Dermis microvascular lymphatic vessel endothelial cell (primary cell): Measurements from ENCODE around the gene UQCC5. TPM values are rescaled to one million over a fixed set of nuclear protein-coding genes. Genes with fewer than 3 reads are reported as not detected.

Experiments used
- DNase-seq, 2 donors: peaks; one replicate each; pipeline versions ENCODE4 v3.0.0 to v3.0.0-alpha.2; 2010; ENCODE audit warnings: low read depth in 2 of 2
- total RNA-seq: library from RNA; depleted of rRNA; stranded (reverse); fragments of >200 nt; gene quantifications from 2 replicates; pipeline ENCODE4 v1.2.1, GENCODE V29; 2014

Gene UQCC5
- total RNA-seq, 1 donor from 2014 or later = 5.8 TPM

DNA sequence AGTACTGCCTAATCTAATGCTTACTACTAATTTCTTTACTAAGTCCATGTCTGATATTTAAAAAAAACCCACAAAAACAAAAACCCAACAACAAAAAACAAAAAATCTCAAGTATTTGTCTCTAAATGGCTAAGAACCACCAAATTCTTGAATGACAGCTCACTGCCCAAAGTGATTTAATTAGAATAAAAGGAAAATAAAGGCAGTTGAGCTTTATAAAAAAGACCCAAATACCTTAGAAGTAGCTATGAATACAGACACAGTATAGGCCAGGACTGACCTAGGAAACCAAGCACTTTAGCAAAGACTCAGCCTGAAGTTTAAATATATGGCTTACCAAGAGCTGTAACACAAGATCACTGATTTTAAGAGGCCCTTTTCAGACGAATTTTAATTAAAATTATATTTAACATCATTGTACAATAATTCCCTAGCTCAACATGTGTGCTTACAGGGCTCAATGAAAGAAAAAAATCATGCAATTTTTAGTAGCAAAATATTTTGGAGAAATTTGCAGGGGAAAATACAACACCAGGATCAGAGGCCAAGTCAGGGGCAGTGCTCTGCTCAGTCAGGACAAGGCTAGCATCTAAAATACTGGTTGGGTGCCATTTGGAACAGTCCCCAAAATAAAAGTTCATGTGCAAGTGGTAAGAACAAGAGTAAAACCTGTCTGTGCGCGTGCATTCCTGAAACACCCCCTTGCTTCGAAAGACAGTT lies 24.8 kb downstream of the UQCC5 start:
- DNase-seq = no peak

DNA sequence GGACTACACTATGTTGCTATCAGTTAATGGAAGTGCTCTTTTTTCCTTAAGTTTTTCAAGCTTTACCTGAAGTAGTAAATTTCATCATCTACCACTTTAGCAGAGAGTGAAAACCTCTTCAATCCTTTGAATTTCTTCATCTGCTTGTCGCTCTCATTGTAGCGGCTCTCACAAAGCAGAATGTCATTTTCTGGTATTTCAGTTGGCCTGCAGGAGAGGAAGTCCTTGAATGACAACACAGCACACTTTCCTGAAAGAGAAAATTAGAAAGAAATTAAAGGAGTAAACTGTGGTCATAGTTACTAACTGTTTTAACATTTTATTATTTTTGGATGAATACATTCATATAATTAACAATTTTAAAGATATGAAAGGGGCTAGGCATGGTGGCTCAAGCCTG lies 27.6 kb downstream of the UQCC5 start:
- no peak for DNase-seq

DNA sequence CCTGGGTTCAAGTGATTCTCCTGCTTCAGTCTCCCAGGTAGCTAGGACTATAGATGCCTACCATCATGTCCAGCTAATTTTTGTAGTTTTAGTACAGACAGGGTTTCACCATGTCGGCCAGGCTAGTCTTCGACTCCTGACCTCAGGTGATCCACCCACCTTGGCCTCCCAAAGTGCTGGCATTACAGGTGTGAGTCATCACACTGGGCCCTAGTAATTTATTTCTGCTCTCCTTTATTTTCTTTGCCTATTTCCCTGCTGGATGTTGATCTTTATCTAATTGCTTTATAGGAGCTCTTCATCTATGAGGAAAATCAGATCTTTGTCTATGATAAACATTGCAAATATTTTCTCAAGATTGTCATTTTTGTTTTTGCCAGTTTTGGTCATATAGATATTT lies 31.7 kb downstream of the UQCC5 start:
- DNase-seq = no peak

DNA sequence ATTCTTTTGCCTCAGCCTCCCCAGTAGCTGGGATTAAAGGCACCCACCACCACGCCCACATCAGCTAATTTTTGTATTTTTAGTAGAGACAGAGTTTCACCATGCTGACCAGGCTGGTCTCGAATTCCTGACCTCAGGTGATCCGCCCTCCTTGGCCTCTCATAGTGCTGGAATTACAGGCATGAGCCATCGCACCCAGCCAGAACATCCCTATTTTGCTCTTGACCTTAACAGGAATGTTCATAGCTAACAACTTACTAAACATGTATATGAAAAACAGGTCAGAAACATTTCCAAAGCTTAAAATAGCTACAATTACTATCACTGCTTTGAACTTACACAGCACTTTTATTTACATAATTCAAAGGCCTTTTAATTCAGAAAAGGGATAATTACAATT lies 33.7 kb downstream of the UQCC5 start:
- no peak for DNase-seq

DNA sequence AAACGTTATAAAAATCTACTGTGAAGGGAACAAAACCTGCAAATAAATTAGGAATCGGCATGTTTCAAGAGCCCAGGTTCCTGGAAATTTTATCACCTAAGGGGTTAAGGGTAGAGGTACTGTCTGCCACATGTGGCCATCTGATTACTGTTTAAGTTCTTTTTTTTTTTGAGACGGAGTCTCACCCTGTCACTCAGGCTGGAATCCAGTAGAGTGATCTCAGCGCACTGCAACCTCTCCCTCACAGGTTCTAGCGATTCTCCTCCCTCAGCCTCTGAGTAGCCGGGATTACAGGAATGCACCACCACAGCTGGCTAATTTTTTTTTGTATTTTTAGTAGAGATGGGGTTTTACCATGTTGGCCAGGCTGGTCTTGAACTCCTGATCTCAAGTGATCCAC lies 35.8 kb downstream of the UQCC5 start:
- no peak for DNase-seq

DNA sequence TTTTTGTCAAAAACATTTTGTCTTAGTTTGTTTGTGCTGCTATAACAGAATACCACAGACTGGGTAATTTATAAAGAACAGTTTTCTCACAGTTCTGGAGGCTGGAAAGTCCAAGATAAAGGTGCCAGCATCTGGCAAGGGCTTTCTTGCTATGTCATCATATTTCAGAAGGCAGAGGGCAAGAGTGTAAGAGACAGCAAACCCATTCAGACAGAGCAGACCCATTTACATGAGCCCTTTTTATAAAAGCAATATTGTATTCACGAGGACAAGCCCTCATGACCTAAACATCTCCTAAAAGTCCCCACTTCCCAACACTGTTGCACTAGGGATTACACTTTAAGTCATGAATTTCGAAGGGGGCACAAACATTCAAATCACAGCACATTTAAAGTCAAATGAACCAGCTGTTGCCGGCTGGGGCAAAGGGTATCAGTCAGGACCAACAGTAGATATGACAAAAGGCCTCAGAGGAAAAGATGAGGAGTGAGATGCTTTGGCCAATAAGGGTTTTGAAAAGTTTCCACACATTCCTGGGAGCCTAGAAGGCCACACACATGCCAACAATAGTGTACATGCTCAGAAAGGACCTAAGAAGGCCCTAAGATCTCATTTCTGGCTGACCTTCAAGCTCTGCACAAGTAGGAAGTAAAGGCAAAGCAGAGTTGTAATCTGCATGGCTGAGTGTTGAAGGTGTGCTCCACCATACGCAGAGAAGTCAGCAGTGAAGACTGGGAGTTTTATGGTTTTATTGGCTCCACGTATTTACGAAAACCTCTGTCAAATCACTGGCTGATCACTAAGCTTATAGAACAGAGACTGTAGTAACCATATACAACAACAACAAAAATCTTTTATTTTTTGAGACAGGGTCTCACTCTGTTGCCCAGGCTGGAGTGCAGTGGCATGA lies 37.9 kb downstream of the UQCC5 start:
- DNase-seq = no peak

Other genes starting within 250 kb of the UQCC5 start
- 22.2 and 27.7 TPM in 2 replicates for gene GLYCTK, start 248.8 kb upstream of the UQCC5 start, total RNA-seq
- 1.0 and 2.8 TPM in 2 replicates for gene DNAH1, start 220.3 kb upstream of the UQCC5 start, total RNA-seq
- 76.9 and 96.7 TPM in 2 replicates for gene BAP1, start 126.6 kb upstream of the UQCC5 start, total RNA-seq
- 3.0 TPM in 2 replicates for gene PHF7, start 125.9 kb upstream of the UQCC5 start, total RNA-seq
- gene SEMA3G, start 91.5 kb upstream of the UQCC5 start, total RNA-seq = 23.0 and 35.9 TPM in 2 replicates
- gene TNNC1, start 82.6 kb upstream of the UQCC5 start, total RNA-seq = 0.13 TPM in 1 of 2 replicates, not detected in the other
- 27.7 and 38.3 TPM in 2 replicates for gene NISCH, start 81.0 kb upstream of the UQCC5 start, total RNA-seq
- gene STAB1, start 41.3 kb upstream of the UQCC5 start, total RNA-seq = 117 and 330 TPM in 2 replicates
- 24.4 and 52.5 TPM in 2 replicates for gene NT5DC2, start 2.7 kb upstream of the UQCC5 start, total RNA-seq
- gene PBRM1, start 149.3 kb downstream of the UQCC5 start, total RNA-seq = 51.9 and 61.6 TPM in 2 replicates
- 53.1 and 71.6 TPM in 2 replicates for gene GNL3, start 149.4 kb downstream of the UQCC5 start, total RNA-seq
- gene GLT8D1, start 169.2 kb downstream of the UQCC5 start, total RNA-seq = 37.4 and 44.6 TPM in 2 replicates
- gene SPCS1, start 169.5 kb downstream of the UQCC5 start, total RNA-seq = 36.3 and 37.4 TPM in 2 replicates
- gene NEK4, start 234.3 kb downstream of the UQCC5 start, total RNA-seq = 11.6 and 12.6 TPM in 2 replicates
- gene ITIH1, start 241.0 kb downstream of the UQCC5 start, total RNA-seq = not detected in 2 replicates